Progenitor cell of endocrine pancreas (in vitro differentiated cells): Measurements from ENCODE around the gene LONP1. TPM values are rescaled to one million over a fixed set of nuclear protein-coding genes. Genes with fewer than 3 reads are reported as not detected.
"Not testable (repeated sequence)": the region's sequence is repeated elsewhere in the genome, so short reads cannot be mapped to it uniquely, and the experiment has no call there.

Experiments used
- DNase-seq: peaks from one replicate; pipeline ENCODE4 v3.0.0; 2021; ENCODE audit warnings: low spot score; ENCODE audit not compliant: unreplicated experiment
- H3K27ac Mint-ChIP-seq: 2 replicates; pipeline ENCODE4 v1.8.0; 2021; ENCODE audit warnings: mild to moderate bottlenecking, moderate library complexity, mixed read lengths
- H3K27me3 Mint-ChIP-seq: 2 replicates; pipeline ENCODE4 v1.8.0; 2021; ENCODE audit warnings: mixed read lengths
- H3K36me3 Mint-ChIP-seq: 2 replicates; pipeline ENCODE4 v1.8.0; 2022; ENCODE audit warnings: mixed read lengths; ENCODE audit not compliant: insufficient read depth
- H3K4me1 Mint-ChIP-seq: 2 replicates; pipeline ENCODE4 v1.8.0; 2021; ENCODE audit warnings: low read depth, mixed read lengths
- H3K4me3 Mint-ChIP-seq: 2 replicates; pipeline ENCODE4 v1.8.0; 2021; ENCODE audit warnings: low read depth, mild to moderate bottlenecking, moderate library complexity, mixed read lengths
- H3K9me3 Mint-ChIP-seq: 2 replicates; pipeline ENCODE4 v1.8.0; 2021; ENCODE audit warnings: low read depth, mixed read lengths
- CTCF ChIP-seq: fragments of 200-600 bp; sonication (generic); IDR thresholded peaks from one replicate; pipeline ENCODE4 v1.5.0; 2021; ENCODE audit warnings: antibody characterized with exemption, mild to moderate bottlenecking; ENCODE audit not compliant: unreplicated experiment
- total RNA-seq: library from RNA; stranded (reverse); gene quantifications from 2 replicates; pipeline ENCODE4 v1.2.1, GENCODE V29; 2021

Gene LONP1
- total RNA-seq, 1 donor from 2014 or later = 56.1 TPM

DNA sequence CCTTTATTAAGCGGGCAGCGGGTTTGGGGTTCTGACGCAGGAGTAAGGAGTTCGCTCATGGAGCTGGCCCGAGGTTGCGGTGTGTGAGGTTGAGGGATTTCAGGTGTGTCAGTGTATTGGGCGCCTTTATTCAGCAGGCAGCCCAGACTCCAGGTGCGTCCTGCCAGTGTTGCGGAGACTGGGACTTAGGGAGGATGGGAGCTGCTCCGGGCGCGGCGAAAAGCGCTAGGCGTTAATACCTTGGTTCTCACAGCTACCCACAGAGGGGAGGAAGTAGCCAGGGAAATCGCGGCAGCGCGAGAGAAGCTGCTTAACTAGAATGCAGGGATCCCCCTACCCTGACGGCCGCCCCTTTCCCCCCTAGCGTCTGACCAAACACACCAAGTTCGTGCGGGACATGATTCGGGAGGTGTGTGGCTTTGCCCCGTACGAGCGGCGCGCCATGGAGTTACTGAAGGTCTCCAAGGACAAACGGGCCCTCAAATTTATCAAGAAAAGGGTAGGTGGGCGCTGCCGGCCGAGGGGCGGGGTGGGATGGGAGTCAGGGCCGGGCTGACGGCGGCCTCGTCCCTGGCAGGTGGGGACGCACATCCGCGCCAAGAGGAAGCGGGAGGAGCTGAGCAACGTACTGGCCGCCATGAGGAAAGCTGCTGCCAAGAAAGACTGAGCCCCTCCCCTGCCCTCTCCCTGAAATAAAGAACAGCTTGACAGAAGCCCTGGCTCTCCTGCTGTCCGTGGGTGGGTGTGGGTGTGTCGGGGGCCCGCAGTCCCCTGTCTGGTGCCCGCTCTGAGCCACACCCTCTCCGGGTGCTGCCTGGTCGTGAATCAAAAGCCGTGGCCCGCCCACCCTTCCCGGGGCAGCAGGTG lies 28.8 kb downstream of the LONP1 start:
- H3K4me1 Mint-ChIP-seq = peaks cover 9% of the 10 kb centered on the region
- no peaks in the 10 kb centered on the region for H3K9me3 Mint-ChIP-seq
- DNase-seq = no peak
- peak overlapping the region; percentile 99 for H3K27ac Mint-ChIP-seq
- peak overlapping the region; percentile 99 for H3K4me3 Mint-ChIP-seq
- peaks cover 5% of the 10 kb centered on the region for H3K36me3 Mint-ChIP-seq
- H3K27me3 Mint-ChIP-seq = no peaks in the 10 kb centered on the region
- TF ChIP-seq CTCF = no peak

- no peaks in the 10 kb centered on the region for H3K27me3 Mint-ChIP-seq
- H3K4me1 Mint-ChIP-seq = peaks cover 9% of the 10 kb centered on the region
- H3K9me3 Mint-ChIP-seq = no peaks in the 10 kb centered on the region
- peak within 1 kb of the TSS; percentile 99 for H3K4me3 Mint-ChIP-seq
- peak; percentile 99 for TF ChIP-seq CTCF
- peaks cover 5% of the 10 kb centered on the region for H3K36me3 Mint-ChIP-seq
- peak; percentile 99 for DNase-seq
- peak within 1 kb of the TSS; percentile 99 for H3K27ac Mint-ChIP-seq
Measured at GRCh38 chr19:5690125-5690954, 29.6 kb downstream of the LONP1 start, which contains the start of gene RPL36. Gene RPL36, plus strand, starts transcription at chr19:5690295. Its CDS starts 213 bp downstream, at chr19:5690508.

DNA sequence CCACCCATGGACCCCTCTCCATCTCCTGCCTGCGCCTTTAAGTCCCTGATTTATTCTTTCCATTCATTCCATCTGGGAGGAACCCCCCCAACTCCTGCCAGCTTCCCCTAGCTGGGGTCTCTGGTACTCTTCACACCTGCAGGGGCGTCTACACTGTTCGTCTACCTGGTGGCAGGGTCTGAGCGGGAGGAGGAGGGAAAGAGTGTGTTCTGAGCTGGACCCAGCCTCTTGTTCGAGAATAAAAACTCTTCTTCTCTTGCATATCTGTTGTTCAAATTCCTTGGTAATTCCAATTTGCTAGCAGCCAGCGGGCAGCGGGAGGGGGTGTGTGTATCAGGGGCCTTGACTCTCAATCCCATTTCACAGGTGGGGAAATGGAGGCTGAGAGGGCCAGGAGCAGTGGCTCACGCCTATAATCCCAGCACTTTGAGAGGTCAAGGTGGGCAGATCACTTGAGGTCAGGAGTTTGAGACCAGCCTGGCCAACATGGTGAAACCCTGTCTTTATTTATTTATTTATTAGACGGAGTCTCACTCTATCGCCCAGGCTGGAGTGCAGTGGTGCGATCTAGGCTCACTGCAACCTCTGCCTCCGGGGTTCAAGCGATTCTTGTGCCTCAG lies 31.6 kb downstream of the LONP1 start:
- H3K36me3 Mint-ChIP-seq, DNase-seq, H3K4me1 Mint-ChIP-seq, H3K9me3 Mint-ChIP-seq, H3K27me3 Mint-ChIP-seq: not testable (repeated sequence)
- H3K4me3 Mint-ChIP-seq = peak overlapping the region; percentile 52
- peak overlapping the region; percentile 52 for H3K27ac Mint-ChIP-seq

DNA sequence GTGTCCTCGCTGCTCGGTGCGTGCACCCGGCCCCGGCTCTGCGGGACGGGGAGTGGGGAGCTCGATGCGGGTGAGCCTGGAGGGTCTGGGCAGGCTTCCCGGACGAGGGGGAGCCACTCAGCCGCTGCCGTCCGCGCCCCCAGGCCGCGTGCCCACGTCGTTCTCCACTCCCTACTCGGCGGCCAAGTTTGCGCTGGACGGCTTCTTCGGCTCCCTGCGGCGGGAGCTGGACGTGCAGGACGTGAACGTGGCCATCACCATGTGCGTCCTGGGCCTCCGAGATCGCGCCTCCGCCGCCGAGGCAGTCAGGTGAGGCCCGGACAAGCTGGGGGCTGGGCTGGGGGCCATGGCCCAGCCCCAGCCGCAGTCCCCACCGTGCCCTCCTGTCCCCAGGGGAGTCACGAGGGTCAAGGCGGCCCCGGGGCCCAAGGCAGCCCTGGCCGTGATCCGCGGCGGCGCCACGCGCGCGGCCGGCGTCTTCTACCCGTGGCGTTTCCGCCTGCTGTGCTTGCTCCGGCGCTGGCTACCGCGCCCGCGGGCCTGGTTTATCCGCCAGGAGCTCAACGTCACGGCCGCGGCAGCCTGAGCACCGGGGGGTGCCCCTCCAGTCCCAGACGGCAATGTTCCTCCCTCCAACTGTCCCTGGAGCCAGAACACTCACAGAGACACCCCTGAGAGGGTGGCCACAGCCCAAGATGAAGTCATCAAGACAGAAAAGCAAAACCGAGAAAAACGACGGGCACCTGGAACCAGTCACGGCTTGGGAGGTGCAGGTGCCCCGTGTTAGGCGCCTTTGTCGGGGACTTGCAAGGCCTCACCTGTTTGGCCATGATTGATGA lies 32.4 kb downstream of the LONP1 start:
- H3K4me3 Mint-ChIP-seq = no peak overlapping the region
- H3K27me3 Mint-ChIP-seq = no peaks in the 10 kb centered on the region
- no peak for TF ChIP-seq CTCF
- H3K27ac Mint-ChIP-seq = no peak overlapping the region
- no peaks in the 10 kb centered on the region for H3K9me3 Mint-ChIP-seq
- H3K4me1 Mint-ChIP-seq = peaks cover 12% of the 10 kb centered on the region
- peaks cover 5% of the 10 kb centered on the region for H3K36me3 Mint-ChIP-seq
- no peak for DNase-seq

- peak; percentile 78 for TF ChIP-seq CTCF
- H3K27ac Mint-ChIP-seq = peak overlapping the region; percentile 85
- peak overlapping the region; percentile 70 for H3K4me3 Mint-ChIP-seq
- no peaks in the 10 kb centered on the region for H3K27me3 Mint-ChIP-seq
- H3K9me3 Mint-ChIP-seq = no peaks in the 10 kb centered on the region
- H3K36me3 Mint-ChIP-seq = peaks cover 5% of the 10 kb centered on the region
- peaks cover 16% of the 10 kb centered on the region for H3K4me1 Mint-ChIP-seq
- peak; percentile 99 for DNase-seq
Measured at GRCh38 chr19:5686647-5687359, 33.1 kb downstream of the LONP1 start.
